ENCODE data around the gene SDHAF3.
"Not testable (repeated sequence)": the region's sequence is repeated elsewhere in the genome, so short reads cannot be mapped to it uniquely, and the experiment has no call there.

Gene SDHAF3

GRCh38 chr7:97107192-97107800 is 10.2 kb upstream of the SDHAF3 start:
- Mint-ChIP-seq H3K27ac (no peak overlapping the region), H3K27me3 (peaks cover 21% of the 10 kb centered on the region)

GRCh38 chr7:97116308-97116707 is 1.2 kb upstream of the SDHAF3 start:
- H3K4me1 Mint-ChIP-seq (ENCODE audit: low read depth) = peaks cover 43% of the 10 kb centered on the region
- H3K27ac Mint-ChIP-seq = peak overlapping the region; percentile 97
- peaks cover 4% of the 10 kb centered on the region for H3K9me3 Mint-ChIP-seq

More at GRCh38 chr7:97107192-97107800, 10.2 kb upstream of the SDHAF3 start:
- H3K9me3 Mint-ChIP-seq = peaks cover 8% of the 10 kb centered on the region
- H3K4me3 Mint-ChIP-seq = no peak overlapping the region
- no peaks in the 10 kb centered on the region for H3K4me1 Mint-ChIP-seq (ENCODE audit: low read depth)
- H3K36me3 Mint-ChIP-seq (ENCODE audit: low read depth) = no peaks in the 10 kb centered on the region

GRCh38 chr7:97117035-97117371 is 495 bp upstream of the SDHAF3 start:
- Mint-ChIP-seq H3K4me3 (peak overlapping the region; percentile 97), H3K9me3 (peaks cover 4% of the 10 kb centered on the region), H3K4me1 (ENCODE audit: low read depth) (peaks cover 46% of the 10 kb centered on the region), H3K27me3 (no peaks in the 10 kb centered on the region), H3K36me3 (ENCODE audit: low read depth) (peaks cover 20% of the 10 kb centered on the region), H3K27ac (peak overlapping the region; percentile 97)

More at GRCh38 chr7:97116308-97116707, 1.2 kb upstream of the SDHAF3 start:
- Mint-ChIP-seq H3K36me3 (ENCODE audit: low read depth) (peaks cover 14% of the 10 kb centered on the region), H3K4me3 (peak overlapping the region; percentile 97), H3K27me3 (no peaks in the 10 kb centered on the region)

- Mint-ChIP-seq H3K4me3 (peak overlapping the region; percentile 97), H3K9me3 (peaks cover 4% of the 10 kb centered on the region), H3K4me1 (ENCODE audit: low read depth) (peaks cover 46% of the 10 kb centered on the region), H3K27me3 (no peaks in the 10 kb centered on the region), H3K27ac (peak overlapping the region; percentile 97), H3K36me3 (ENCODE audit: low read depth) (peaks cover 32% of the 10 kb centered on the region)
These were observed 914 bp downstream of the SDHAF3 start for GRCh38 chr7:97118306-97118917.

- H3K4me1 Mint-ChIP-seq (ENCODE audit: low read depth) = peaks cover 46% of the 10 kb centered on the region
- peaks cover 43% of the 10 kb centered on the region for H3K36me3 Mint-ChIP-seq (ENCODE audit: low read depth)
- H3K27ac Mint-ChIP-seq = peak overlapping the region; percentile 62
- H3K9me3 Mint-ChIP-seq = peaks cover 7% of the 10 kb centered on the region
- peak overlapping the region; percentile 97 for H3K4me3 Mint-ChIP-seq
- H3K27me3 Mint-ChIP-seq = no peaks in the 10 kb centered on the region
These were observed 2.2 kb downstream of the SDHAF3 start for GRCh38 chr7:97119747-97120146.

GRCh38 chr7:97120713-97121457 is 3.4 kb downstream of the SDHAF3 start:
- no peaks in the 10 kb centered on the region for H3K27me3 Mint-ChIP-seq
- peaks cover 49% of the 10 kb centered on the region for H3K4me1 Mint-ChIP-seq (ENCODE audit: low read depth)
- peaks cover 15% of the 10 kb centered on the region for H3K9me3 Mint-ChIP-seq
- peaks cover 54% of the 10 kb centered on the region for H3K36me3 Mint-ChIP-seq (ENCODE audit: low read depth)
- H3K27ac Mint-ChIP-seq = no peak overlapping the region
- H3K4me3 Mint-ChIP-seq = no peak overlapping the region

- H3K4me3 Mint-ChIP-seq, H3K27ac Mint-ChIP-seq, H3K27me3 Mint-ChIP-seq: not testable (repeated sequence)
- peaks cover 64% of the 10 kb centered on the region for H3K36me3 Mint-ChIP-seq (ENCODE audit: low read depth)
- H3K9me3 Mint-ChIP-seq = peaks cover 11% of the 10 kb centered on the region
- peaks cover 39% of the 10 kb centered on the region for H3K4me1 Mint-ChIP-seq (ENCODE audit: low read depth)
These were observed 5.6 kb downstream of the SDHAF3 start for GRCh38 chr7:97123115-97123514.

- H3K4me1 Mint-ChIP-seq (ENCODE audit: low read depth) = peaks cover 10% of the 10 kb centered on the region
- H3K9me3 Mint-ChIP-seq = peaks cover 11% of the 10 kb centered on the region
- peaks cover 47% of the 10 kb centered on the region for H3K36me3 Mint-ChIP-seq (ENCODE audit: low read depth)
- no peaks in the 10 kb centered on the region for H3K27me3 Mint-ChIP-seq
- no peak overlapping the region for H3K4me3 Mint-ChIP-seq
- no peak overlapping the region for H3K27ac Mint-ChIP-seq
These were observed 9.1 kb downstream of the SDHAF3 start for GRCh38 chr7:97126483-97127171.

GRCh38 chr7:97128736-97129135 is 11.2 kb downstream of the SDHAF3 start:
- Mint-ChIP-seq H3K27ac (no peak overlapping the region), H3K36me3 (ENCODE audit: low read depth) (peaks cover 29% of the 10 kb centered on the region), H3K4me1 (ENCODE audit: low read depth) (peaks cover 10% of the 10 kb centered on the region), H3K4me3 (no peak overlapping the region), H3K27me3 (no peaks in the 10 kb centered on the region), H3K9me3 (peaks cover 11% of the 10 kb centered on the region)

GRCh38 chr7:97130417-97131139 is 13.1 kb downstream of the SDHAF3 start:
- H3K27me3 Mint-ChIP-seq = no peaks in the 10 kb centered on the region
- peaks cover under 1% of the 10 kb centered on the region for H3K9me3 Mint-ChIP-seq
- H3K4me3 Mint-ChIP-seq = no peak overlapping the region
- no peak overlapping the region for H3K27ac Mint-ChIP-seq
- H3K36me3 Mint-ChIP-seq (ENCODE audit: low read depth) = peaks cover 18% of the 10 kb centered on the region
- peaks cover 7% of the 10 kb centered on the region for H3K4me1 Mint-ChIP-seq (ENCODE audit: low read depth)

GRCh38 chr7:97133159-97133558 is 15.7 kb downstream of the SDHAF3 start:
- no peaks in the 10 kb centered on the region for H3K4me1 Mint-ChIP-seq (ENCODE audit: low read depth)
- no peak overlapping the region for H3K4me3 Mint-ChIP-seq
- H3K9me3 Mint-ChIP-seq = peaks cover 4% of the 10 kb centered on the region

GRCh38 chr7:97138830-97139229 is 21.3 kb downstream of the SDHAF3 start:
- Mint-ChIP-seq H3K4me1 (ENCODE audit: low read depth) (no peaks in the 10 kb centered on the region), H3K36me3 (ENCODE audit: low read depth) (peaks cover 64% of the 10 kb centered on the region), H3K4me3 (no peak overlapping the region), H3K27me3 (no peaks in the 10 kb centered on the region), H3K27ac (no peak overlapping the region), H3K9me3 (peaks cover 23% of the 10 kb centered on the region)

More at GRCh38 chr7:97133159-97133558, 15.7 kb downstream of the SDHAF3 start:
- peaks cover 16% of the 10 kb centered on the region for H3K36me3 Mint-ChIP-seq (ENCODE audit: low read depth)
- no peaks in the 10 kb centered on the region for H3K27me3 Mint-ChIP-seq
- H3K27ac Mint-ChIP-seq = no peak overlapping the region

GRCh38 chr7:97145068-97145467 is 27.6 kb downstream of the SDHAF3 start:
- Mint-ChIP-seq H3K27me3 (no peaks in the 10 kb centered on the region), H3K4me1 (ENCODE audit: low read depth) (no peaks in the 10 kb centered on the region), H3K4me3 (no peak overlapping the region), H3K27ac (no peak overlapping the region), H3K36me3 (ENCODE audit: low read depth) (peaks cover 46% of the 10 kb centered on the region), H3K9me3 (peaks cover 8% of the 10 kb centered on the region)

- Mint-ChIP-seq H3K36me3 (ENCODE audit: low read depth) (peaks cover 41% of the 10 kb centered on the region), H3K4me3 (no peak overlapping the region), H3K4me1 (ENCODE audit: low read depth) (no peaks in the 10 kb centered on the region), H3K9me3 (no peaks in the 10 kb centered on the region), H3K27me3 (no peaks in the 10 kb centered on the region), H3K27ac (no peak overlapping the region)
These were observed 32.3 kb downstream of the SDHAF3 start for GRCh38 chr7:97149843-97150242.
